IMR-90 (cell line): Measurements from ENCODE around the gene CUL4A. TPM values are rescaled to one million over a fixed set of nuclear protein-coding genes. Genes with fewer than 3 reads are reported as not detected.

ENCODE experiments used
- ATAC-seq: fragments of 200-7000 bp; cut with Tn5 transposase; 2 replicates; pipeline ENCODE4 v1.9.1; 2020; ENCODE audit warnings: low read depth, mild to moderate bottlenecking, moderate library complexity
- BruUV-seq: library from RNA; stranded (reverse); fragments of 400-500 nt; replicated peaks from 2 replicates; lab custom pipeline; 2021; lab: Mats Ljungman, UMichigan
- CTCF ChIA-PET: fragments of 300-600 bp; formaldehyde crosslinking; extraction: SDS; loops from one replicate; lab custom pipeline; 2021; ENCODE audit warnings: antibody characterized with exemption; lab: Yijun Ruan, JAX
- POLR2A ChIA-PET: fragments of 300-600 bp; sonication (Branson Sonifier 250); formaldehyde crosslinking; loops from one replicate; lab custom pipeline; 2022; ENCODE audit warnings: antibody characterized with exemption; ENCODE audit not compliant: unreplicated experiment; lab: Charles Lee
- DNase-seq: peaks from one replicate; pipeline ENCODE4 v3.0.0; 2013
- H2AFZ ChIP-seq: replicated peaks from 2 replicates; pipeline ENCODE3; 2013; ENCODE audit warnings: low read length, mild to moderate bottlenecking; ENCODE audit not compliant: poor library complexity
- H2AK5ac ChIP-seq: 2 replicates; pipeline ENCODE4 v1.6.1; 2013; ENCODE audit warnings: low read depth, low read length, inconsistent platforms
- H2AK9ac ChIP-seq: replicated peaks from 2 replicates; pipeline ENCODE3; 2013; ENCODE audit warnings: mild to moderate bottlenecking, low read depth, low read length, moderate library complexity; ENCODE audit not compliant: poor library complexity
- H2BK120ac ChIP-seq: 2 replicates; pipeline ENCODE4 v1.6.1; 2013; ENCODE audit warnings: low read depth, low read length, inconsistent platforms
- H2BK15ac ChIP-seq: 3 replicates; pipeline ENCODE4 v1.6.1; 2013; ENCODE audit warnings: low read depth, low read length, inconsistent platforms
- H2BK20ac ChIP-seq: 2 replicates; pipeline ENCODE4 v1.6.1; 2013; ENCODE audit warnings: low read depth, mild to moderate bottlenecking, inconsistent platforms, low read length, moderate library complexity
- H2BK5ac ChIP-seq: 2 replicates; pipeline ENCODE4 v1.6.1; 2013; ENCODE audit warnings: mild to moderate bottlenecking, low read depth, low read length, inconsistent platforms; ENCODE audit not compliant: poor library complexity, severe bottlenecking
- H3K14ac ChIP-seq: replicated peaks from 2 replicates; pipeline ENCODE4 v1.6.1; 2013; ENCODE audit warnings: low read depth, low read length, inconsistent platforms
- H3K18ac ChIP-seq: 2 replicates; pipeline ENCODE4 v1.6.1; 2013; ENCODE audit warnings: low read depth, low read length, control low read depth
- H3K23ac ChIP-seq: 2 replicates; pipeline ENCODE4 v1.6.1; 2013; ENCODE audit warnings: low read depth, low read length, inconsistent platforms
- H3K27ac ChIP-seq: 2 replicates; pipeline ENCODE4 v1.5.1; 2013; ENCODE audit warnings: mild to moderate bottlenecking, control low read depth, low read length; ENCODE audit not compliant: insufficient read depth
- H3K27me3 ChIP-seq: 2 replicates; pipeline ENCODE4 v1.6.1; 2013; ENCODE audit warnings: low read length; ENCODE audit not compliant: control insufficient read depth, insufficient read depth
- H3K36me3 ChIP-seq: 2 replicates; pipeline ENCODE4 v1.6.1; 2013; ENCODE audit warnings: low read length, mixed read lengths; ENCODE audit not compliant: control insufficient read depth, insufficient read depth
- H3K4ac ChIP-seq: 2 replicates; pipeline ENCODE4 v1.6.1; 2013; ENCODE audit warnings: low read depth, low read length, inconsistent platforms
- H3K4me1 ChIP-seq: 2 replicates; pipeline ENCODE4 v1.6.1; 2013; ENCODE audit warnings: low read length, mixed read lengths; ENCODE audit not compliant: control insufficient read depth, insufficient read depth
- H3K4me2 ChIP-seq: 2 replicates; pipeline ENCODE4 v1.6.1; 2013; ENCODE audit warnings: low read depth, mild to moderate bottlenecking, control low read depth, low read length, moderate library complexity
- H3K4me3 ChIP-seq: 2 replicates; pipeline ENCODE4 v1.5.1; 2013; ENCODE audit warnings: low read depth, mild to moderate bottlenecking, control low read depth, low read length, moderate library complexity; ENCODE audit not compliant: insufficient read depth
- H3K56ac ChIP-seq: 2 replicates; pipeline ENCODE4 v1.6.1; 2013; ENCODE audit warnings: low read length, inconsistent platforms; ENCODE audit not compliant: insufficient read depth; ENCODE audit errors: extremely low read depth
- H3K79me1 ChIP-seq, 2 experiments: 2 replicates each; pipeline ENCODE4 v1.6.1; 2013; ENCODE audit warnings: low read length in 2 of 2, inconsistent platforms in 1 of 2, low read depth in 1 of 2
- H3K9ac ChIP-seq: 2 replicates; pipeline ENCODE4 v1.6.1; 2013; ENCODE audit warnings: low read depth, low read length, control low read depth
- H3K9me1 ChIP-seq: 2 replicates; pipeline ENCODE4 v1.6.1; 2013; ENCODE audit warnings: low read length, inconsistent platforms; ENCODE audit not compliant: insufficient read depth
- H3K9me3 ChIP-seq: 2 replicates; pipeline ENCODE4 v1.6.1; 2013; ENCODE audit warnings: low read length; ENCODE audit not compliant: control insufficient read depth, insufficient read depth
- H4K20me1 ChIP-seq: 2 replicates; pipeline ENCODE4 v1.6.1; 2013; ENCODE audit warnings: low read length, inconsistent platforms; ENCODE audit not compliant: insufficient read depth
- H4K5ac ChIP-seq: 2 replicates; pipeline ENCODE4 v1.6.1; 2013; ENCODE audit warnings: mild to moderate bottlenecking, low read depth, low read length, control low read depth
- H4K8ac ChIP-seq, 2 experiments: 2 replicates each; pipeline ENCODE4 v1.6.1; 2013; ENCODE audit warnings: low read depth in 2 of 2, low read length in 2 of 2, control low read depth in 1 of 2, inconsistent platforms in 1 of 2
- H4K91ac ChIP-seq: 2 replicates; pipeline ENCODE4 v1.6.1; 2013; ENCODE audit warnings: low read depth, low read length, inconsistent platforms; ENCODE audit not compliant: insufficient read depth
- CEBPB ChIP-seq: IDR thresholded peaks from 2 replicates; pipeline ENCODE4 v1.6.1; 2012; ENCODE audit warnings: low read depth, low read length, improper control_type of control experiment
- CHD1 ChIP-seq: IDR thresholded peaks from 2 replicates; pipeline ENCODE4 v1.6.1; 2012; ENCODE audit warnings: low read depth, low read length, improper control_type of control experiment
- FOS ChIP-seq: fragments of 150-350 bp; IDR thresholded peaks from 2 replicates; pipeline ENCODE4 v1.6.1; 2016; ENCODE audit warnings: low read depth, low read length
- MAFK ChIP-seq: IDR thresholded peaks from 2 replicates; pipeline ENCODE4 v1.6.1; 2012; ENCODE audit warnings: low read depth, low read length, improper control_type of control experiment
- MAZ ChIP-seq: IDR thresholded peaks from 2 replicates; pipeline ENCODE4 v1.6.1; 2012; ENCODE audit warnings: low read depth, mild to moderate bottlenecking, low read length, improper control_type of control experiment, moderate library complexity, borderline replicate concordance
- MXI1 ChIP-seq: IDR thresholded peaks from 2 replicates; pipeline ENCODE4 v1.6.1; 2012; ENCODE audit warnings: low read depth, mild to moderate bottlenecking, low read length, moderate library complexity, borderline replicate concordance
- NFE2L2 ChIP-seq: fragments of 150-350 bp; IDR thresholded peaks from 2 replicates; pipeline ENCODE4 v1.6.1; 2016; ENCODE audit warnings: low read depth, mild to moderate bottlenecking, low read length
- POLR2A ChIP-seq: IDR thresholded peaks from 2 replicates; pipeline ENCODE4 v1.6.1; 2012; ENCODE audit warnings: mild to moderate bottlenecking, low read depth, low read length
- RAD21 ChIP-seq: IDR thresholded peaks from 2 replicates; pipeline ENCODE4 v1.6.1; 2012; ENCODE audit warnings: low read length, improper control_type of control experiment
- RCOR1 ChIP-seq: IDR thresholded peaks from 2 replicates; pipeline ENCODE4 v1.6.1; 2012; ENCODE audit warnings: mild to moderate bottlenecking, low read length, improper control_type of control experiment; ENCODE audit not compliant: insufficient replicate concordance
- RFX5 ChIP-seq: IDR thresholded peaks from 2 replicates; pipeline ENCODE4 v1.8.0; 2012; ENCODE audit warnings: low read depth, mild to moderate bottlenecking, low read length, moderate library complexity
- SMC3 ChIP-seq: fragments of 150-350 bp; IDR thresholded peaks from 2 replicates; pipeline ENCODE4 v1.6.1; 2016; ENCODE audit warnings: low read depth, mild to moderate bottlenecking, antibody characterized with exemption, low read length, moderate library complexity
- WGBS, 2 experiments: methylation state at CpG; one replicate each; pipeline versions ENCODE4 v1.1.5 to v1.1.7; 2013; ENCODE audit warnings: missing lambda C conversion rate in 2 of 2; ENCODE audit not compliant: insufficient read length in 1 of 2; ENCODE audit errors: extremely low coverage in 2 of 2; 5-methylcytosine and 5-hydroxymethylcytosine counted together
- dilution Hi-C: fragments of 300-500 bp; cut with HindIII; formaldehyde crosslinking; loops from one replicate; pipeline ENCODE4 v1.14.3; 2018; ENCODE audit warnings: low sequenced_read_pairs; ENCODE audit not compliant: unreplicated experiment
- in situ Hi-C: fragments of 300-500 bp; cut with MboI; formaldehyde crosslinking; loops from 3 replicates; pipeline ENCODE4 v1.14.3; 2019; ENCODE audit warnings: low sequenced_read_pairs, inconsistent platforms, mixed read lengths
- intact Hi-C: fragments of 100-400 bp; cut with micrococcal nuclease; formaldehyde crosslinking; loops from 2 replicates; pipeline ENCODE4 v1.10.0; 2022
- polyA plus RNA-seq, 3 experiments: library from polyadenylated mRNA; depleted of rRNA; stranded (reverse); fragments of >200 nt; gene quantifications; 2 replicates each; pipeline ENCODE4 v1.2.3, GENCODE V29; 2012; ENCODE audit warnings: low replicate concordance in 1 of 3
- total RNA-seq: library from RNA; depleted of rRNA; stranded (reverse); fragments of >200 nt; gene quantifications from 2 replicates; pipeline ENCODE4 v1.2.3, GENCODE V29; 2012
- TF ChIP-seq, protein P1 (sequence below): fragments of 150-350 bp; IDR thresholded peaks from 2 replicates; pipeline ENCODE4 v1.6.1; 2017; ENCODE audit warnings: mild to moderate bottlenecking, antibody characterized with exemption, low read length, low read depth
- TF ChIP-seq, protein P2 (sequence below): conservative IDR thresholded peaks from 2 replicates; pipeline ENCODE4 v1.5.1; 2012; ENCODE audit warnings: mild to moderate bottlenecking, low read depth, low read length, improper control_type of control experiment

Gene CUL4A
- total and polyA plus RNA-seq, 2 of the 4 experiments (the other 2 are of a cell fraction) = 86.0 to 146 TPM

- TF ChIP-seq FOS (peak; percentile 95), MXI1 (0 out of 2 replicates have a peak, but pooled peaks have one; percentile 54), POLR2A (peak; percentile 96), RFX5 (no peak)
These were observed 31.1 kb upstream of the CUL4A start (continued) for GRCh38 chr13:113178070-113178895.

DNA sequence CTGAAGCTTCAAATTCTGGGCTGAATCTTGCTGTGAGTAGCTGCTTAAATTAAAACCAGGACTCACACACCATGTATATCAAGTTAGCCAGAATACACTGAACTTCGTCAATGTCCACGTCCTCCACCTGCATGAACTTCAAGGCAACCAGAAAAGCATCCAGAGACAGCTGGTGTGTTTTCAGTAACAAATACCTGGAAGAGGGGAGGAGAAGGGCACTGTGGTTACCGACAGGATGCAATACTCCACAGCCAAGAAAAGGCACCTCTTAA, 30.6 kb upstream of the CUL4A start:
- in situ Hi-C loops (no loop called here), dilution Hi-C loops (no loop called here), intact Hi-C loops (loop anchor here (1.0 to 2.0 kb wide), 3 partner anchors 8 to 38 kb away; partner anchors contain the start of genes CUL4A and PCID2)
- ChIA-PET CTCF (interaction anchor here (0.6 to 0.8 kb wide), 3 partner anchors 9 to 319 kb away, joined by 3 to 4 read pairs (median 3); no protein-coding TSS in a partner anchor), POLR2A (interaction anchor here (1.2 kb wide), 1 partner anchor 29 kb away, joined by 3 read pairs; no protein-coding TSS in a partner anchor)
- Histone ChIP-seq H3K4me3 (no peak overlapping the region), H2BK15ac (peak overlapping the region; percentile 99; the same call in 2 of the 3 replicates), H2AK9ac (peak overlapping the region; percentile 81), H3K79me1 (peaks cover 17 to 60% of the 10 kb centered on the region in 2 experiments; a peak in 3 of 4 replicates), H2BK5ac (peak overlapping the region; percentile 100), H4K5ac (peak overlapping the region; percentile 99), H4K91ac (peak overlapping the region; percentile 99), H2BK20ac (peak overlapping the region; percentile 98), H3K9me1 (peaks cover 13% of the 10 kb centered on the region), H3K23ac (peak overlapping the region; percentile 99), H3K4me1 (peaks cover 18% of the 10 kb centered on the region), H3K36me3 (peaks cover 52% of the 10 kb centered on the region), H2BK120ac (peak overlapping the region; percentile 99), H3K27ac (peak overlapping the region; percentile 98), H3K56ac (peak overlapping the region; percentile 98), H4K20me1 (no peaks in the 10 kb centered on the region), H3K4ac (peak overlapping the region; percentile 99), H2AFZ (no peak overlapping the region), H3K18ac (peak overlapping the region; percentile 100), H2AK5ac (peak overlapping the region; percentile 99), H3K9ac (peak overlapping the region; percentile 85), H3K4me2 (peak overlapping the region; percentile 69), H3K9me3 (no peaks in the 10 kb centered on the region), H3K27me3 (no peaks in the 10 kb centered on the region), H3K14ac (peak overlapping the region; percentile 99), H4K8ac (peak overlapping the region; percentile 94 to 97)
- no peak for ATAC-seq
- BruUV-seq = no TSS peak
- WGBS, 2 experiments = no CpG with 5 or more reads among the region's 3 CpGs
- no peak for DNase-seq
- TF ChIP-seq RAD21 (no peak), NFE2L2 (no peak), MAFK (no peak), RCOR1 (no peak), CHD1 (no peak), CEBPB (no peak), RFX5 (no peak), MAZ (no peak), POLR2A (no peak), MXI1 (no peak), SMC3 (no peak)
- TF ChIP-seq, protein P1, sequence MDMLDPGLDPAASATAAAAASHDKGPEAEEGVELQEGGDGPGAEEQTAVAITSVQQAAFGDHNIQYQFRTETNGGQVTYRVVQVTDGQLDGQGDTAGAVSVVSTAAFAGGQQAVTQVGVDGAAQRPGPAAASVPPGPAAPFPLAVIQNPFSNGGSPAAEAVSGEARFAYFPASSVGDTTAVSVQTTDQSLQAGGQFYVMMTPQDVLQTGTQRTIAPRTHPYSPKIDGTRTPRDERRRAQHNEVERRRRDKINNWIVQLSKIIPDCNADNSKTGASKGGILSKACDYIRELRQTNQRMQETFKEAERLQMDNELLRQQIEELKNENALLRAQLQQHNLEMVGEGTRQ = no peak
- TF ChIP-seq, protein P2, sequence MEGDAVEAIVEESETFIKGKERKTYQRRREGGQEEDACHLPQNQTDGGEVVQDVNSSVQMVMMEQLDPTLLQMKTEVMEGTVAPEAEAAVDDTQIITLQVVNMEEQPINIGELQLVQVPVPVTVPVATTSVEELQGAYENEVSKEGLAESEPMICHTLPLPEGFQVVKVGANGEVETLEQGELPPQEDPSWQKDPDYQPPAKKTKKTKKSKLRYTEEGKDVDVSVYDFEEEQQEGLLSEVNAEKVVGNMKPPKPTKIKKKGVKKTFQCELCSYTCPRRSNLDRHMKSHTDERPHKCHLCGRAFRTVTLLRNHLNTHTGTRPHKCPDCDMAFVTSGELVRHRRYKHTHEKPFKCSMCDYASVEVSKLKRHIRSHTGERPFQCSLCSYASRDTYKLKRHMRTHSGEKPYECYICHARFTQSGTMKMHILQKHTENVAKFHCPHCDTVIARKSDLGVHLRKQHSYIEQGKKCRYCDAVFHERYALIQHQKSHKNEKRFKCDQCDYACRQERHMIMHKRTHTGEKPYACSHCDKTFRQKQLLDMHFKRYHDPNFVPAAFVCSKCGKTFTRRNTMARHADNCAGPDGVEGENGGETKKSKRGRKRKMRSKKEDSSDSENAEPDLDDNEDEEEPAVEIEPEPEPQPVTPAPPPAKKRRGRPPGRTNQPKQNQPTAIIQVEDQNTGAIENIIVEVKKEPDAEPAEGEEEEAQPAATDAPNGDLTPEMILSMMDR = no peak
